ENCODE results near the gene ERBB4. TPM values are rescaled to one million over a fixed set of nuclear protein-coding genes. Genes with fewer than 3 reads are reported as not detected.

The ERBB4 gene
- total RNA-seq, 1 donor from 2014 or later = 22.6 TPM

- DNase-seq = no peak
- H3K27ac ChIP-seq = no peak overlapping the region
- intact Hi-C loops (cut with DNase I) = no loop called here
- H3K9me3 ChIP-seq = no peaks in the 10 kb centered on the region
- no peaks in the 10 kb centered on the region for H3K4me1 ChIP-seq
- H3K36me3 ChIP-seq = no peaks in the 10 kb centered on the region
- ATAC-seq = no peak
- no peak for TF ChIP-seq CTCF (IDR thresholded peaks at IDR 0.05)
- no peaks in the 10 kb centered on the region for H3K27me3 ChIP-seq
- H3K4me3 ChIP-seq = no peak overlapping the region
Observed at GRCh38 chr2:211473116-211473515, 1065.5 kb downstream of the ERBB4 start.

DNA sequence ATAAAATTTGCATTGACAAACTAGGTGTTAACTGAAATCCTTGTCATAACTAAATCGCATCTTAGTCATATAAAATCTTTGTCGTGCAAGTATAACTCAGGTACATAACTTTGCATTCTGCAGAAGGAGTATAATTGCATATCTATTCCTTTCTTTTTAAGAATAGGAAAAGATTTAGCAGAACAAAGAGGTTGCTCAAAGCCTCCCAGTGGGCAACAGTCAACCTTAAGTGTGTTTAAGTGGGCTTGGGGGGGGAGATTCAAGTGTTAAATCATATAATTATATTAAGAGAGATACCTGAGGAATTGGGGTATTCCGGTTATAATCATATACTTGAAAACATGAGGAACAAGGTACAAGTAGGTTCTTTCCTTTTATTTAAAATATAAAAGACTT is 1068.9 kb downstream of the ERBB4 start:
- Histone ChIP-seq H3K27ac (no peak overlapping the region), H3K9me3 (no peaks in the 10 kb centered on the region), H3K36me3 (no peaks in the 10 kb centered on the region), H3K4me3 (no peak overlapping the region), H3K27me3 (no peaks in the 10 kb centered on the region), H3K4me1 (no peaks in the 10 kb centered on the region)
- ATAC-seq (no peak), DNase-seq (no peak)
- no peak for TF ChIP-seq CTCF (IDR thresholded peaks at IDR 0.05)
- intact Hi-C loops (cut with DNase I) = no loop called here

GRCh38 chr2:211468877-211469663 is 1069.5 kb downstream of the ERBB4 start:
- no peak for DNase-seq

DNA sequence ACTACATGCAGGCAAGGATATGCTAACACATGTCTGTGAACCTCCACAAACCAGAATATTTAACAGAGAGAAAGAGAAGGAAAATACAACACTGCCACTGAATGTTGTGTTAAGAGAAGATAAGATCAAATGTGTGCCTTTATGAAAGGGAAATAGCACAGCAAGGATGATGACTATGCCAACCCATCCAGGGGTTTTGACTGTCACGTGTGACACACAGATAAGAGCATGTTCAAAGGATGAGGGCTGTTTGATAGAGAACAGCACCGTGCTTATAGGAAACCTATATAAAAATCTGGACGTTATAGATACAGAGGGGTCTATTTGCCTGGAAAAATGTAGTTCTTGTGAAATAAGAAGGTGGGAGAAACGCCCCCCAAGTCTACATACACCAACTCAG is 1070.4 kb downstream of the ERBB4 start:
- no peaks in the 10 kb centered on the region for H3K36me3 ChIP-seq
- intact Hi-C loops (cut with DNase I) = no loop called here
- no peak overlapping the region for H3K4me3 ChIP-seq
- no peaks in the 10 kb centered on the region for H3K27me3 ChIP-seq
- H3K4me1 ChIP-seq = no peaks in the 10 kb centered on the region
- no peak for DNase-seq
- no peak for TF ChIP-seq CTCF (IDR thresholded peaks at IDR 0.05)
- H3K9me3 ChIP-seq = no peaks in the 10 kb centered on the region
- ATAC-seq = no peak
- H3K27ac ChIP-seq = no peak overlapping the region

More at GRCh38 chr2:211468877-211469663, 1069.5 kb downstream of the ERBB4 start:
- H3K36me3 ChIP-seq = no peaks in the 10 kb centered on the region
- no peak for TF ChIP-seq CTCF (IDR thresholded peaks at IDR 0.05)
- H3K27me3 ChIP-seq = no peaks in the 10 kb centered on the region
- H3K4me3 ChIP-seq = no peak overlapping the region
- intact Hi-C loops (cut with DNase I) = no loop called here
- no peaks in the 10 kb centered on the region for H3K4me1 ChIP-seq
- ATAC-seq = no peak
- no peak overlapping the region for H3K27ac ChIP-seq
- no peaks in the 10 kb centered on the region for H3K9me3 ChIP-seq

DNA sequence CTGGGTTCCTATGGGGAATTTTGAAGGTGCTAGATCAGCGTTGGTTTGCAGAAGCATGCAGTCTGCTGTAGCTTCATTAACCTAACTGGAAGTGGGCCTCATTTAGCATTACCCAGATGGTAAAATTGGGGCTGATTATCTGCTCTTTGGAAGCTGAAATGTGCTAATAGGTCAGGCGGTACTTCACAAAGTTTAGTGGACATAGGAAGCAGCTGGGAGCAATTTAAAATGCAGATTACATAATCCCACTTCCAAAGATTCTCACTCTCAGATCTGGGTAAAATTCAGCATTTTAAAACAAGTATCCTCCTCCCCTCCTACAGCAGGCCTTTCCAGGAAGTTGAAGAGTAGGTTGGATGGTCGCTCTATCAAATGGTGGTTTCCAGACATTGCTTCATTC is 1075.2 kb downstream of the ERBB4 start:
- Histone ChIP-seq H3K9me3 (no peaks in the 10 kb centered on the region), H3K27me3 (no peaks in the 10 kb centered on the region), H3K27ac (no peak overlapping the region), H3K36me3 (no peaks in the 10 kb centered on the region), H3K4me1 (no peaks in the 10 kb centered on the region), H3K4me3 (no peak overlapping the region)
- ATAC-seq (no peak), DNase-seq (no peak)
- intact Hi-C loops (cut with DNase I) = no loop called here
- TF ChIP-seq CTCF (IDR thresholded peaks at IDR 0.05) = no peak

Data from upper lobe of right lung (tissue), 1 donor.